Pulmonary artery endothelial cell (primary cell): Measurements from ENCODE around the gene TDRD3. TPM values are rescaled to one million over a fixed set of nuclear protein-coding genes. Genes with fewer than 3 reads are reported as not detected.

Experiments
- DNase-seq: peaks from one replicate; pipeline ENCODE4 v3.0.0-alpha.2; 2011; ENCODE audit warnings: low read depth, low spot score
- total RNA-seq: library from RNA; depleted of rRNA; stranded (reverse); fragments of >200 nt; gene quantifications from 2 replicates; pipeline ENCODE4 v1.2.3, GENCODE V29; 2014

The TDRD3 gene
- total RNA-seq, 1 donor from 2014 or later = 11.9 TPM

DNA sequence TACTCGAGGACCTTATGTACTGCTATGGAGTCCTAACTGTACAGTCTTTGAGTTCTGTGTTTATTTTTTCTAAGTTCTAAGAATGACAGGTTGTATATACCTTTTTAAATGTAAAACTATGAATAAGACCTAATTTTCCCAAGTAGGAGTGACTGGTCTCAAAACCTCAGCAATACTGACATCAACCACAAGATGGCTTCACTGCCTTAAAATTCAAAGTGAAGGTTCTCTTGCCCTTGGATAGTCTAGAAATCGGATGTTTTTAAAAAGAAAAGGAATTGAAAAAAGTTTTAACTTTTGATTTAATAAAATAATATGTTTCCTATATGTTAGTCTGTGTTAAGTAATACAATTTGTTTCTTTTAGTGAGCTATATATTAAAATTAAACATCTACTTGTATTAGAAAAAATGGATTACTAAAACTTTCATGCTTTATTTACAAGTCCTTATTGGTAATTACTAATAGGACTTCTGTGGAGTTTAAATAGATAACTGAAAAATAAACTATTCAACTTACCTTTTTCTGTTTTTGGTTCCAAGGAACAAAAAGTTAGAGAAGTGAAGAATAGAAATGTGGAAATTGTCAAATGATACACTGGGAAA, 52.0 kb downstream of the TDRD3 start:
- peak; percentile 20 for DNase-seq

DNA sequence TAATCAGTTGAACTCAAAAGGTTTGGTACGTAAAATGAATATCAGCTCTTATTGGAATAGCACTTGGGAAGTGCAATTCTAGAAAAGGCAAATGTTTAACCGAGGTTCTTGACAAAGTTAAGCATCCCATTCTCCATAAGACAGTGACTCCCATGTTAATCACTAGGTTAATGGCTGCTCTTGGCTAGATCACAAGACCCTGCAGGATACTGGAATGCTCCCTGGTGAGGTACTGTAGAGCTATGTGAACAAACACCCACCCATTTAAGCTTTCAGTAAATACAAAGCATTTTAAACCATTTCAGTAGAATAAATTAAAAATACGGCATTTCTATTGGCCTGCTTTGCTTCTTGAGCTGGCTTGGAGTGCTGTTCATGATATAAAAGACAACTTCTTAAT, 56.5 kb downstream of the TDRD3 start:
- DNase-seq = no peak

GRCh38 chr13:60454425-60454824, 57.4 kb downstream of the TDRD3 start:
- DNase-seq = no peak

DNA sequence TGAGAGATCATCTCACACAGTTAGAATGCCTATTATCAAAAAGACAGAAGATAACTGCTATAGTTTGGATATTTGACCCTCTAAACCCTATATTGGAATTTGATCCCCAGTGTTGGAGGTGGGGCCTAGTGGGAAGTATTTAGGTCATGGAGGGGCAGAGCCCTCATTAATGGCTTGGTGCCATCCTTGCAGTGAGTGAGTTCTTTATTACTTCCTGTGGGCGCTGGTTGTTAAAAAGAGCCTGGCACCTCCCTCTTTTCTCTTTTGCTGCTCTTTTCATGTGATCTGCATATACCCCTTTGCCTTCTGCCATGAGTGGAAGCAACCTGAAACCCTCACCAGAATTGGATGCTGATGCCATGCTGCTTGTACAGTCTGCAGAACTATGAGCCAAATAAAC, 66.8 kb downstream of the TDRD3 start:
- no peak for DNase-seq

DNA sequence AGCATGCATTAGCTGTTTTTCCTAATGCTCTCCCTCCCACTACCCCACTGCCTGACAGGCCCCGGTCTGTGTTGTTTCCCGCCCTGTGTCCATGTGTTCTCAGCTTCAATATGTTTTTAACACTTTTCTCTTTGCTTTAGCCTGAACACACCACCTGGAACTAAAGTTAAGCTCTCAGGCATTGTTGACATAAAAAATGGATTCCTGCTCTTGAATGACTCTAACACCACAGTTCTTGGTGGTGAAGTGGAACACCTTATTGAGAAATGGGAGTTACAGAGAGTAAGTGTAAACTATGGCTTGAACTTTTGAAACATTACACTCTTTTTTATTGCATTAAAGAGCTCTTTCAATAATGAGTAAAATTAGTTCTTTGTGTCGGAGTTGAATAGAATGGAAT, 70.1 kb downstream of the TDRD3 start:
- no peak for DNase-seq

GRCh38 chr13:60479273-60479672, 82.3 kb downstream of the TDRD3 start:
- DNase-seq = no peak

- DNase-seq = no peak
Observed at GRCh38 chr13:60482012-60482411, 85.0 kb downstream of the TDRD3 start.

GRCh38 chr13:60484865-60485264, 87.8 kb downstream of the TDRD3 start:
- DNase-seq = no peak

GRCh38 chr13:60491531-60491930, 94.5 kb downstream of the TDRD3 start:
- DNase-seq = no peak

DNA sequence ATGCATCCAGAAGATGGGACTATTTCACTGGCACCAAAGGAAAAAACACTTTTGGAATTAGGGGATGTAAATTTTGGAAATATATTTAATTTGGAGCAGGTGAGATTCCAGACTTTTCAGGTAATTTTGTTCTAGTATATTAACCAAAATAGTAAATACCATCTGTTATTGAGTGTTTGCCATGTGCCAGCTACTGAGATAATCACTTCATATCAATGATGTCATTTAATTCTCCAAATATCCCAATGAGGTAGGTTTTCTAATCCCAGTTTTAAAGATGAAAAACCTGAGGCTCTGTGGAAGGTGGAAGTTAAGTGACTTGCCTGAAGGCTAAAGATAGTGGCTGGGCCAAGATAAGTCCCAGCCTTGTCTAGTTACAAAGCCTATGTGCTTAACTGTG, 95.2 kb downstream of the TDRD3 start:
- no peak for DNase-seq

- DNase-seq = no peak
Observed at GRCh38 chr13:60494296-60494695, 97.3 kb downstream of the TDRD3 start.

DNA sequence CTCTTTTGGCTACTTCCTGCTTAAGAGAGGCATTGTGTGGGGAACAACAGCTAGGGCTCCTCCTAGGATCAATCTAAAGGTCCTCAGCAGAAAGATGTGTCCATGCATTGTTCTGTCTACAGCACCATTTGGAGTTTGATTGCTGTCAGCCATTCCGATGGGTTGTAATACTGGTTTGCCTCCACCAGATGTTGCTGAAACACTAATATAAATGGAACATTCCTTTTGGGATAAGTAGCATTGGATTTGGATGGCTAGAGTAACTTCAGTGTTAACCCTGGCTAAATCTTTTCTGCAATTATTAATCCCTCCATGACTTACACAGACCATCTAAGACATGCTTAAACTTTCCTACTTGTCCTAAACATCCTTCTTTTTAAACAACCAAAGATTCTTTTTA, 104.2 kb downstream of the TDRD3 start:
- no peak for DNase-seq

GRCh38 chr13:60509601-60510386, 112.8 kb downstream of the TDRD3 start:
- DNase-seq = peak; percentile 19

GRCh38 chr13:60511637-60512036, 114.6 kb downstream of the TDRD3 start:
- no peak for DNase-seq

DNA sequence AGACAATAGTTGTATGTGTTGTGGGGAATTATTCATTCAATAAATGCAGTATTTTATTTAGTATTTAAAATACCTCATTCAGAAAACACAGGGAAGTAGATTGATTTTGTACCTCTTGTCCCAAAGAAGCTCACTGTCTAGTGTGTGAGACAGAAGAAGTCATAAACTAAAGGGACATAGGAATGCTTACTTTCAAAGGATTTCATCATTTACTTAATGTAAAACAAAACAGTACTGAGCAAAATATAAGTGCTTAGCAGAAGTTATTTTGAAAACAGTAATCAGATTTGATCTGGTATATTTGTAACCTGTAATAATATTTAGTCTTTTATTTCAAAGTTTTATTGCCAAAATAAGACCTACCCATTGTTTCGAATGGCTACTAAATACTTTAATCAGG, 117.9 kb downstream of the TDRD3 start:
- DNase-seq = no peak

DNA sequence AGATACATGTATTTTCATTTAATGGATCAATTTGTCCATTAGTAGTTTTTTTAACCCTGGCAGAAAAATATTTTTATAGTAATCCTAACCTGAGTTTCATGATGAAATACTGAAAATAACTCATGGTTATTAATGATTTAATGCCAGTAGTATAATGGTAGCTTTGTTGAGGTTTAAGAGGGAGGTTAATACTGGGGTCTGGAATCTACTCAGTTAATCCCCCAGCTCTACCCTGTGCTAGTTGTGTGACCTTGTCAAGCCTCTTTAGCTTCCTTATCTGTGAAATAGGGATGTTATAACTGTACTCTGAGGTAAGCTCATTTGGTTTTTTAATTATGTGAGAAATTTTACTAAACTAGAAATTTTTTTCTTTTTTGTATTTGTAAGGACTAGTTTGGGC, 122.5 kb downstream of the TDRD3 start:
- DNase-seq = no peak

GRCh38 chr13:60520902-60521569, 124.0 kb downstream of the TDRD3 start:
- DNase-seq = no peak

GRCh38 chr13:60538566-60538965, 141.5 kb downstream of the TDRD3 start:
- DNase-seq = no peak

GRCh38 chr13:60540276-60540675, 143.3 kb downstream of the TDRD3 start:
- no peak for DNase-seq

- no peak for DNase-seq
Observed at GRCh38 chr13:60562096-60562780, 165.2 kb downstream of the TDRD3 start.

GRCh38 chr13:60571571-60571970, 174.6 kb downstream of the TDRD3 start:
- DNase-seq = no peak
